NCI-H2227 (cell line): ENCODE data around the gene PRPH.
"Not testable (repeated sequence)": the region's sequence is repeated elsewhere in the genome, so short reads cannot be mapped to it uniquely, and the experiment has no call there.

Experiments used
- DNase-seq: peaks from one replicate; lab custom pipeline; 2025; ENCODE audit not compliant: unreplicated experiment; lab: John Stamatoyannopoulos, UW

PRPH gene

GRCh38 chr12:49332441-49332861 lies 37.5 kb downstream of the PRPH start:
- DNase-seq, result no peak

- no peak for DNase-seq
Observed at GRCh38 chr12:49332891-49333371, 38.0 kb downstream of the PRPH start.

GRCh38 chr12:49333778-49334177 lies 38.8 kb downstream of the PRPH start:
- DNase-seq, result not testable (repeated sequence)

- DNase-seq, result no peak
Observed at GRCh38 chr12:49334226-49334625, 39.3 kb downstream of the PRPH start.

DNA sequence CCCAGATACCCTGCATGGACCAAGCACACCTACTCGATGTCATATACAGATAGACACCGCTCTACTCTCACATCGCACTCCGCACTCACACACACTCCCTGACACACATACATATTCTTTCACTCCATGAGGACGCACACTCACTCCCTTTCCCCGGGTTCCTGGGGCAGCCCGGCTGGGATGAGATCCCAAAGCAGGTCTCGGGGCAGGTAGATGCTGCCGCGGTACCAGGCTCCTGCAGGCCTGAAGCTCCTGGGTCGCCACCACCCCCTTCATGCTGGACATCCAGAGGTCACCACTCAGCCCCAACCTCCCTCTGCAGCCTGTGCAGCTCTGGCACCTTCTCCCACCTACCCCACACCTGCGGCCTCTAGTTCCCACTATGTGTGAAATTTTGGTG lies 39.7 kb downstream of the PRPH start:
- DNase-seq, result no peak

DNA sequence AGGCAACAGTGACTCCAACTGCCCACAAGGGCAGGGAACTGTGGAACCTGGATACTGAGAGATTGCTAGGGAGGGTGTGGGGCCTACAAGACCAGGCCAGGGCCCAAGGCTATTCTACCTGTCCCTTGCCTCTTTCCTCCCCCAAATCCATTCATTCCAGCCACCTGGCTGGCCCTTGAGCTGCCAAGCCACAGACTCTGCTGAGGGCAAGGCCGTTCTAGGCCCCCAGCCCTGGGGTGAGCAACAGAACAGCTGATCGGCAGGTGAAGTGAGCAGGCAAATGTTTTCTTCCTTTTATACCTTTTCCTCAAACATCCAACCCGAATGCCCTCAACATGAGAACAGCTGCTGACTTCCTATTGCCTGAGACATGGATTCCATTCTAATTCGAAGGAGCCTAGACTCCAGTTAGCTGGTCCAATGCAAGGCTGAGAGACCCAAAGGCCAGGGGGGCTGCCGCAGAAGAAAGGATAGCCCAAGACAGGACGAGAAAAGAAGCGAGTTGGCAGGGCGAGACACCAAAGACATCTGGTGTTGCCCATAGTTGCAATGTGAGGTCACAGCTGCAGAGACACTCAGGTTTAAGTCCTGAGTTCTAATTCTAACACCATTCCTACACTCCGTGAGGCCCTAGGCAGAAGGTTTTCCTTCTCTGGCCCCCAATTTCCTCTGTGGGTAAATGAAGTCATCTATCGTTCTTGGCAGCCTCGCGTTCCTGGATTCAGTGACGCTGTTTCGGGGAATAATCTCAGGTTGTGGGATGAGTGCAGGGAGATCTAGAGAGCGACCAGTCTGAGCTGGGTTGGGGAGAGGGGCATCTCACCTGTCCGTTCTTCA lies 40.4 kb downstream of the PRPH start:
- DNase-seq, result no peak

DNA sequence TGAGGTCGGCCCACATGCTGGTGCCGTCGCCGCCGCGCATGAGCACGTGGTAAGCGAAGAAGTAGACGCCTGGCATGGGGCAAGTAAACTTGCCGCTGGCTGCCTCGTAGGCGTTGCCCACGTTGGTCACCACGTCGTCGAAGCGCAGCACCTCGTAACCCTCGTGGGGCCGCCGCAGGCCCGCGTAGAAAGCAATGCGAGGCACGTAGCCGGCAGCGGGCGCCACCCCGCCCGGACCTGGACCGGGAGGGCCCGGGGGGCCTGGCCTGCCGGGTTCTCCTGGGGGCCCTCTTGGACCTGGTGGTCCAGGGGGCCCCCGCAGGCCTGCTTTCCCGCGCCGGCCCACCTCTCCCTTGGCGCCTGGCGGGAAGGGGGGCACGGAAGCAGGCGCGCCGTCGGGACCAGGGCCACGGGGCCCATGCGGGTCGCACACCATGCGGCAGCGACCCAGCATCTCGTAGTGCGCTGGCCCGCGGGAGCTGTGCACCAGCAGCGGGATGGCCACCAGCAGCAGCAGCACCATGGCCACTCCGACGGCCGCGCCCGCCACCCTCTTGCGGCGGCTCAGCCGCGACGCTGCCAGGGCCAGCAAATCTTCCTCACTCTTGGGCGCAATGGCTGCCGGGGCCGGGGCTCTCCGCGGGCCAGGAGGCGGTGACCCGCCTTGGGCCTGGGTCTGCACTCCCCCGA lies 41.2 kb downstream of the PRPH start:
- no peak for DNase-seq

- DNase-seq, result peak; percentile 87
Observed at GRCh38 chr12:49336645-49337584, 42.0 kb downstream of the PRPH start, which contains the start of gene C1QL4. Gene C1QL4 (minus strand): TSS chr12:49337188. CDS start chr12:49336477, 711 bp downstream.

- no peak for DNase-seq
Observed at GRCh38 chr12:49338830-49339463, 44.0 kb downstream of the PRPH start.

GRCh38 chr12:49339464-49339861 lies 44.5 kb downstream of the PRPH start:
- DNase-seq, result no peak

DNA sequence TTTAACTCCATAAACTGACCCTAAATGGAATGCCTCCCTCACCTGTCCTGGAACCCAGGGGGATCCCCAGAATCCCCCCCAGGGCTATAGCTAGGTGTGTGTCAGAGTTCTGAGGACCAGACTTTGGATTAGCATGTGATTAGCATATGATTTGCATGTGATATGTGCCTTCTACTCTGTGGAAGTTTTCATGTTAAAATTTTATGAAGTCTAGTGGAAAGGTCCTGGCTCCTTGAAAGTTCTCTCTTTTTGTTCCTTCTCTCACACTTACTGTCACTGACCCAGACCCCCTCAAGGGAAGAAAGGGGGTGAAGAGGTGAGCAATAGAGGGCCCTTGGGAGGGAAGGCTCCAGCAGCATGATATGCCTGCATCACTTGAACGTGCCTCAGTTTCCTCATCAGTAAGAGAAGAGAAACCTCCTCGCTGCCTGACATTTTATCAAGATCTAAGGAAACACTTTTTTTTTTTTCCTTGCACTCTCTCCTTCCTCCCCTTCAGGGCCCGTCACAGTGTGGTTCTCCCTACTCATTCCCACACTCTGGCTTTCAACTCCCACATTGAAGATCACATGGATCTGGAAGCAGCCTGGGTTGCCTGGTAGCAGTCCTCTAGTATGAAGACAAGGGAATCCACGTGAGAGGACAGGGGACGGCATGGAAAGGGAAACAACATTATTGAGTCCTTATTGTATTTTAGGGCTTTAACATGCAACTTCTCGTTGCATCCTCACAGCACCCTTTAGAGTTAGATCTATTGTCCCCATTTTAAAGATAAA lies 45.3 kb downstream of the PRPH start:
- no peak for DNase-seq

GRCh38 chr12:49340971-49341776 lies 46.2 kb downstream of the PRPH start:
- no peak for DNase-seq

GRCh38 chr12:49341777-49342065 lies 46.8 kb downstream of the PRPH start:
- DNase-seq, result no peak

GRCh38 chr12:49342066-49342913 lies 47.3 kb downstream of the PRPH start:
- peak; percentile 93 for DNase-seq

DNA sequence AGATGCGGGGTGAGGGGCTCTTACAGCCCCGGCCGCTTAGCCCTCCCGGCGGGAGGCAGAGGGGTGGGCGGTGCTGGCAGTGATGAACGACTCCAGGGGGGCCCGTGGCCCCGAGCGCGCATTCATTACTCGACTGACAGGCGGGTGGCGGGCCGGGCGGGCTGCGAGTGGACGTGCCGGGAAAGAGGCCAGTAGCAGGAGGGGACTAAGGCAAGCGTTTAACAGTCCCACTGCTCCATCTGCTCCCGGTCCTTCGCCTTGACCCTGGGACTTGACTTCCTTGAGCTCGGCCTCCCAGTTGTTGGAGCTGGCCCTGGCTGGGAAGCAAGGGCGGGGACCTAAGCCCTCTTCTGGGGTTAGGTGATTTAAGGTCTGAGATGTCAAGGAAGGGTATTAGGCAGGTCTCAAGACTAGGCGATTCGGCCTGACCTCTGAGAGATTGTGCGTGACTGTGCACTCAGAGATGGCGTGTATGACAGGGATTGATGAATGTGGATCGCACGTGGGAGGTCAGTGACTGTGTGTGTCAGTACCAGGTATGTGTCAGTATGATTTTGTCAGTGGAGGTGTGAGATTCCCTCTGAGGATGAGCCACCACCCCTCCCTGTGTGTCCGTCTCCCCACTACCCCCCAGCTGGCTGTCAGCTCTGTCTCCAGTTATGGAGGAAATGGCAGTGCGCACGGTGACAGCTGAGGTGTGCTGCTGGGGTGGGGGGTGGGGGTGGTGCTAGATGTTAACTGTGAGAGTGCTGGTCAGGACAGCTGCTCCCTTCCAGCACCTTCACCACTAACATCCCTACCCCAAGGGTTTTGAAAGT lies 48.2 kb downstream of the PRPH start:
- peak; percentile 12 for DNase-seq

- DNase-seq, result no peak
Observed at GRCh38 chr12:49344486-49345050, 49.6 kb downstream of the PRPH start.
